CD14-positive monocyte (primary cell): ENCODE results near the gene PLA2G4F. TPM values are rescaled to one million over a fixed set of nuclear protein-coding genes. Genes with fewer than 3 reads are reported as not detected.

Source experiments
- DNase-seq, 3 donors: peaks; one replicate each; pipeline ENCODE4 v3.0.0-alpha.2; 2011 to 2022
- H2AFZ ChIP-seq: 2 replicates; pipeline ENCODE4 v1.6.0; 2012; ENCODE audit warnings: mild to moderate bottlenecking, low read depth, low read length, inconsistent platforms; ENCODE audit not compliant: insufficient read depth, poor library complexity, severe bottlenecking
- H3K27ac ChIP-seq, 2 donors: 1 replicate in 1 of 2; 2 replicates in 1 of 2; pipeline ENCODE4 v1.5.1; 2012 to 2013; ENCODE audit warnings: low read length in 2 of 2, control low read depth in 1 of 2, inconsistent platforms in 1 of 2, low read depth in 1 of 2, mild to moderate bottlenecking in 1 of 2
- H3K27me3 ChIP-seq, 2 donors: one replicate each; pipeline versions ENCODE4 v1.6.0 to v1.6.1; 2011 to 2013; ENCODE audit warnings: low read length in 2 of 2; ENCODE audit not compliant: control insufficient read depth in 2 of 2, insufficient read depth in 2 of 2
- H3K36me3 ChIP-seq, 2 donors: replicated peaks in 1 of 2; 1 replicate in 1 of 2; 2 replicates in 1 of 2; pipeline versions ENCODE4 v1.5.1 to v1.6.1; 2012 to 2013; ENCODE audit warnings: low read length in 2 of 2, control low read depth in 1 of 2, inconsistent platforms in 1 of 2, mild to moderate bottlenecking in 1 of 2; ENCODE audit not compliant: insufficient read depth in 2 of 2, control insufficient read depth in 1 of 2
- H3K4me1 ChIP-seq, 2 donors: 1 replicate in 1 of 2; 2 replicates in 1 of 2; pipeline versions ENCODE4 v1.5.1 to v1.6.1; 2012 to 2013; ENCODE audit warnings: low read length in 2 of 2, control low read depth in 1 of 2, inconsistent platforms in 1 of 2, mild to moderate bottlenecking in 1 of 2, moderate library complexity in 1 of 2; ENCODE audit not compliant: insufficient read depth in 2 of 2, control insufficient read depth in 1 of 2
- H3K4me2 ChIP-seq: replicated peaks from 2 replicates; pipeline ENCODE3; 2012; ENCODE audit warnings: low read length, moderate library complexity, mild to moderate bottlenecking; ENCODE audit not compliant: poor library complexity, severe bottlenecking; ENCODE audit errors: extremely low read depth
- H3K4me3 ChIP-seq, 3 experiments: fragments of 200-600 bp in 1 of 3; sonication (generic) in 1 of 3; replicated peaks in 1 of 3; 1 replicate in 2 of 3; 2 replicates in 1 of 3; pipeline ENCODE4 v1.5.1; 2011 to 2013; ENCODE audit warnings: low read length in 3 of 3, mild to moderate bottlenecking in 3 of 3, control low read depth in 2 of 3, low read depth in 2 of 3, inconsistent platforms in 1 of 3, moderate library complexity in 1 of 3
- H3K79me2 ChIP-seq: 2 replicates; pipeline ENCODE4 v1.6.0; 2012; ENCODE audit warnings: mild to moderate bottlenecking, control low read depth, inconsistent platforms, low read length, moderate library complexity; ENCODE audit not compliant: insufficient read depth
- H3K9ac ChIP-seq: 2 replicates; pipeline ENCODE4 v1.6.0; 2017; ENCODE audit warnings: low read length, mild to moderate bottlenecking; ENCODE audit not compliant: insufficient read depth, poor library complexity, severe bottlenecking
- H3K9me3 ChIP-seq, 2 donors: replicated peaks in 1 of 2; 1 replicate in 1 of 2; 2 replicates in 1 of 2; pipeline versions ENCODE4 v1.5.1 to v1.6.1; 2012 to 2013; ENCODE audit warnings: low read length in 2 of 2, control low read depth in 1 of 2; ENCODE audit not compliant: control insufficient read depth in 1 of 2, insufficient read depth in 1 of 2
- H4K20me1 ChIP-seq: 2 replicates; pipeline ENCODE4 v1.6.0; 2012; ENCODE audit warnings: mild to moderate bottlenecking, low read length, control low read depth, moderate library complexity; ENCODE audit not compliant: insufficient read depth
- H3K27ac Mint-ChIP-seq, 7 donors: one replicate each; pipeline ENCODE4 v1.8.0; 2020; ENCODE audit warnings: mild to moderate bottlenecking in 7 of 7, mixed read lengths in 7 of 7, moderate library complexity in 6 of 7, inconsistent platforms in 2 of 7
- H3K27me3 Mint-ChIP-seq, 3 donors: one replicate each; pipeline ENCODE4 v1.8.0; 2021 to 2022; ENCODE audit warnings: low read depth in 3 of 3, mild to moderate bottlenecking in 3 of 3, mixed read lengths in 3 of 3, moderate library complexity in 3 of 3, inconsistent platforms in 1 of 3
- H3K36me3 Mint-ChIP-seq, 2 donors: one replicate each; pipeline ENCODE4 v1.8.0; 2020; ENCODE audit warnings: mixed read lengths in 2 of 2, inconsistent platforms in 1 of 2, mild to moderate bottlenecking in 1 of 2
- H3K4me1 Mint-ChIP-seq: one replicate; pipeline ENCODE4 v1.8.0; 2020; ENCODE audit warnings: mild to moderate bottlenecking, mixed read lengths
- H3K4me3 Mint-ChIP-seq, 2 donors: one replicate each; pipeline ENCODE4 v1.8.0; 2020; ENCODE audit warnings: mild to moderate bottlenecking in 2 of 2, mixed read lengths in 2 of 2, moderate library complexity in 1 of 2
- H3K9me3 Mint-ChIP-seq, 7 donors: one replicate each; pipeline ENCODE4 v1.8.0; 2020 to 2022; ENCODE audit warnings: mixed read lengths in 7 of 7, mild to moderate bottlenecking in 6 of 7, moderate library complexity in 6 of 7, inconsistent platforms in 2 of 7
- CTCF ChIP-seq: fragments of 200-600 bp; IDR thresholded peaks from one replicate; pipeline ENCODE4 v1.8.0; 2022; ENCODE audit warnings: antibody characterized with exemption, mild to moderate bottlenecking
- WGBS: methylation state at CpG from one replicate; pipeline ENCODE4 v1.1.5; 2013; ENCODE audit warnings: missing lambda C conversion rate; ENCODE audit not compliant: insufficient coverage; 5-methylcytosine and 5-hydroxymethylcytosine counted together
- intact Hi-C, 2 donors: fragments of 100-400 bp; cut with micrococcal nuclease; formaldehyde crosslinking; loops; one replicate each; pipeline versions ENCODE4 v1.15.0 to v1.15.1; 2023
- polyA plus RNA-seq, 3 donors: library from polyadenylated mRNA; depleted of rRNA in 1 of 3; unstranded in 2 of 3; stranded (reverse) in 1 of 3; fragments of 300-500 nt in 2 of 3; fragments of >200 nt in 1 of 3; fragmentation: Illumina TruSeq in 2 of 3; gene quantifications; 1 replicate in 2 of 3; 2 replicates in 1 of 3; pipeline ENCODE4 v1.2.3, GENCODE V29; 2012 to 2021

The PLA2G4F gene
- polyA plus RNA-seq, 3 donors = not detected

- H3K27ac ChIP-seq = no peak overlapping the region
- Mint-ChIP-seq H3K27ac (no peak overlapping the region), H3K27me3 (peaks cover 0 to 1% (median 0%) of the 10 kb centered on the region in 3 donors), H3K36me3 (no peaks in the 10 kb centered on the region), H3K4me1 (peaks cover 4% of the 10 kb centered on the region), H3K9me3 (no peaks in the 10 kb centered on the region), H3K4me3 (no peak overlapping the region)
- no peaks in the 10 kb centered on the region for H3K4me1 ChIP-seq
- no peak overlapping the region for H2AFZ ChIP-seq
- no peaks in the 10 kb centered on the region for H3K27me3 ChIP-seq
- H3K9ac ChIP-seq = no peak overlapping the region
- TF ChIP-seq CTCF = peak; percentile 81
- H3K9me3 ChIP-seq = no peaks in the 10 kb centered on the region
- H3K4me2 ChIP-seq = no peak overlapping the region
- H3K36me3 ChIP-seq = no peaks in the 10 kb centered on the region
- intact Hi-C loops = loop anchor here (2.0 to 5.0 kb wide), 2 partner anchors 67 to 147 kb away; no protein-coding TSS in a partner anchor
- H4K20me1 ChIP-seq = no peaks in the 10 kb centered on the region
- 72% methylated on average over 4 of the region's 11 CpGs for WGBS
- DNase-seq = peak; percentile 42 to 63 (median 42)
- no peaks in the 10 kb centered on the region for H3K79me2 ChIP-seq
- no peak overlapping the region for H3K4me3 ChIP-seq
These were observed 22.4 kb downstream of the PLA2G4F start for GRCh38 chr15:42133886-42134502.

DNA sequence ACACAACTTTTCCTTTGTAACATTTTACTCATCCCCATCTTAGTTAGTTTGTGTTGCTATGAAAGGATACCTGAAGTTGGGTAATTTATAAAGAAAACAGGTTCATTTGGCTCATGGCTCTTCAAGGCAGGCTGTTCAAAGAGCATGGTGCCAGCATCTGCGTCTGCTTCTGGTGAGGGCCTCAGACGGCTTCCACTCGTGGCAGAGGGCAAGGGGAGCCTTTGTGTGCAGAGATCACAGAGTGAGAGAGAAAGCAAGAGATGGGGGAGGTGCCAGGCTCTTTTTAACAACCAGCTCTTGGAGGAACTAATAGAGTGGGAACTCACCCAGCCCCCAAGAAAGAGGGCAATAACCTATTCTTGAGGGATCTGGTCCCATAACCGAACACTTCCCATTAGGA, 23.1 kb downstream of the PLA2G4F start:
- H3K4me3 ChIP-seq = no peak overlapping the region
- H4K20me1 ChIP-seq = no peaks in the 10 kb centered on the region
- no peaks in the 10 kb centered on the region for H3K27me3 ChIP-seq
- H3K79me2 ChIP-seq = no peaks in the 10 kb centered on the region
- WGBS = 100% methylated on average over 3 of the region's 4 CpGs
- no peak overlapping the region for H3K27ac ChIP-seq
- no peaks in the 10 kb centered on the region for H3K9me3 ChIP-seq
- no peaks in the 10 kb centered on the region for H3K36me3 ChIP-seq
- H3K27me3 Mint-ChIP-seq = peaks cover 0 to 2% (median 1%) of the 10 kb centered on the region in 3 donors
- H3K36me3 Mint-ChIP-seq = no peaks in the 10 kb centered on the region
- no peaks in the 10 kb centered on the region for H3K9me3 Mint-ChIP-seq
- peaks cover 3% of the 10 kb centered on the region for H3K4me1 Mint-ChIP-seq
- H3K9ac ChIP-seq = no peak overlapping the region
- TF ChIP-seq CTCF = no peak
- intact Hi-C loops = loop anchor here in 1 of 2 donors (5.0 kb wide), 1 partner anchor 146 kb away; no protein-coding TSS in a partner anchor
- DNase-seq = no peak
- no peaks in the 10 kb centered on the region for H3K4me1 ChIP-seq
- no peak overlapping the region for H3K4me2 ChIP-seq
- no peak overlapping the region for H3K4me3 Mint-ChIP-seq
- no peak overlapping the region for H2AFZ ChIP-seq
- no peak overlapping the region for H3K27ac Mint-ChIP-seq
